H9 (cell line): ENCODE results near the gene SLC51A. TPM values are rescaled to one million over a fixed set of nuclear protein-coding genes. Genes with fewer than 3 reads are reported as not detected.

Experiments
- DNase-seq: peaks from one replicate; pipeline ENCODE4 v3.0.0-alpha.2; 2017
- H2AFZ ChIP-seq: one replicate; pipeline ENCODE4 v1.6.1; 2013; ENCODE audit warnings: mild to moderate bottlenecking, low read length, control low read depth, moderate library complexity
- H2AK5ac ChIP-seq: 2 replicates; pipeline ENCODE4 v1.6.1; 2013; ENCODE audit warnings: low read length, control low read depth, mixed read lengths; ENCODE audit not compliant: insufficient read length
- H2BK120ac ChIP-seq: one replicate; pipeline ENCODE4 v1.6.1; 2013; ENCODE audit warnings: low read depth, mild to moderate bottlenecking, low read length, control low read depth, inconsistent platforms; ENCODE audit not compliant: poor library complexity, severe bottlenecking
- H2BK12ac ChIP-seq: 2 replicates; pipeline ENCODE4 v1.6.1; 2013; ENCODE audit warnings: low read length, control low read depth, mixed read lengths, low read depth; ENCODE audit not compliant: insufficient read length
- H2BK15ac ChIP-seq: 2 replicates; pipeline ENCODE4 v1.6.1; 2013; ENCODE audit warnings: low read depth, low read length, control low read depth
- H2BK20ac ChIP-seq: one replicate; pipeline ENCODE4 v1.6.1; 2013; ENCODE audit warnings: low read depth, mild to moderate bottlenecking, low read length, control low read depth, inconsistent platforms; ENCODE audit not compliant: poor library complexity, severe bottlenecking
- H2BK5ac ChIP-seq: 2 replicates; pipeline ENCODE4 v1.6.1; 2013; ENCODE audit warnings: low read length, control low read depth, mixed read lengths; ENCODE audit not compliant: insufficient read length
- H3K14ac ChIP-seq: 2 replicates; pipeline ENCODE4 v1.6.1; 2013; ENCODE audit warnings: low read length, control low read depth; ENCODE audit not compliant: insufficient read depth
- H3K18ac ChIP-seq: 2 replicates; pipeline ENCODE4 v1.6.1; 2013; ENCODE audit warnings: low read depth, mild to moderate bottlenecking, mixed read lengths, low read length, control low read depth; ENCODE audit not compliant: insufficient read length
- H3K23ac ChIP-seq: 2 replicates; pipeline ENCODE4 v1.6.1; 2013; ENCODE audit warnings: low read length, control low read depth, mixed read lengths, low read depth; ENCODE audit not compliant: insufficient read length
- H3K23me2 ChIP-seq: 2 replicates; pipeline ENCODE4 v1.6.1; 2013; ENCODE audit warnings: low read depth, mild to moderate bottlenecking, mixed read lengths, low read length, control low read depth; ENCODE audit not compliant: insufficient read length, poor library complexity, severe bottlenecking
- H3K27ac ChIP-seq: 2 replicates; pipeline ENCODE4 v1.5.1; 2013; ENCODE audit warnings: low read length, control low read depth, mixed read lengths, low read depth; ENCODE audit not compliant: insufficient read length
- H3K27me3 ChIP-seq: 2 replicates; pipeline ENCODE4 v1.6.1; 2013; ENCODE audit warnings: low read length, control low read depth, inconsistent platforms; ENCODE audit not compliant: insufficient read depth
- H3K4ac ChIP-seq: 2 replicates; pipeline ENCODE4 v1.6.1; 2013; ENCODE audit warnings: low read depth, mild to moderate bottlenecking, control low read depth, inconsistent platforms, low read length, moderate library complexity
- H3K4me1 ChIP-seq: 2 replicates; pipeline ENCODE4 v1.6.1; 2013; ENCODE audit warnings: low read length, control low read depth, inconsistent platforms; ENCODE audit not compliant: insufficient read depth
- H3K4me2 ChIP-seq: 2 replicates; pipeline ENCODE4 v1.6.1; 2013; ENCODE audit warnings: low read length, control low read depth, mixed read lengths; ENCODE audit not compliant: insufficient read length, insufficient read depth
- H3K56ac ChIP-seq: 2 replicates; pipeline ENCODE4 v1.6.1; 2013; ENCODE audit warnings: low read depth, mild to moderate bottlenecking, mixed read lengths, low read length, control low read depth; ENCODE audit not compliant: insufficient read length
- H3K79me1 ChIP-seq: 2 replicates; pipeline ENCODE4 v1.6.1; 2013; ENCODE audit warnings: low read depth, mild to moderate bottlenecking, moderate library complexity, low read length, control low read depth, inconsistent platforms; ENCODE audit not compliant: insufficient read depth, poor library complexity, severe bottlenecking
- H3K79me2 ChIP-seq: 2 replicates; pipeline ENCODE4 v1.6.1; 2013; ENCODE audit warnings: low read length, control low read depth, inconsistent platforms; ENCODE audit not compliant: insufficient read depth
- H3K9ac ChIP-seq: 2 replicates; pipeline ENCODE4 v1.6.1; 2013; ENCODE audit warnings: low read length, control low read depth, mixed read lengths; ENCODE audit not compliant: insufficient read length; ENCODE audit errors: extremely low read depth
- H3K9me3 ChIP-seq: one replicate; pipeline ENCODE4 v1.6.1; 2013; ENCODE audit warnings: low read depth, low read length, inconsistent platforms; ENCODE audit not compliant: control insufficient read depth
- H3T11ph ChIP-seq: one replicate; pipeline ENCODE4 v1.6.1; 2013; ENCODE audit warnings: mild to moderate bottlenecking, low read length, control low read depth, inconsistent platforms
- H4K20me1 ChIP-seq: one replicate; pipeline ENCODE4 v1.6.1; 2013; ENCODE audit not compliant: control insufficient read depth, insufficient read length, insufficient read depth
- H4K5ac ChIP-seq: 2 replicates; pipeline ENCODE4 v1.6.1; 2013; ENCODE audit warnings: low read depth, mild to moderate bottlenecking, mixed read lengths, low read length, control low read depth; ENCODE audit not compliant: insufficient read length
- H4K8ac ChIP-seq: replicated peaks from 2 replicates; pipeline ENCODE4 v1.6.1; 2013; ENCODE audit warnings: low read length, control low read depth, mixed read lengths, low read depth; ENCODE audit not compliant: insufficient read length
- H4K91ac ChIP-seq: 2 replicates; pipeline ENCODE4 v1.6.1; 2013; ENCODE audit warnings: low read depth, mild to moderate bottlenecking, moderate library complexity, mixed read lengths, low read length, control low read depth; ENCODE audit not compliant: insufficient read length
- H3K27ac Mint-ChIP-seq, 3 experiments: 2 replicates in 2 of 3; 3 replicates in 1 of 3; pipeline ENCODE4 v1.8.0; 2020 to 2021; ENCODE audit warnings: mixed read lengths in 3 of 3, mild to moderate bottlenecking in 1 of 3, moderate library complexity in 1 of 3
- H3K27me3 Mint-ChIP-seq: 2 replicates; pipeline ENCODE4 v1.8.0; 2021; ENCODE audit warnings: low read depth, mild to moderate bottlenecking, moderate library complexity, mixed read lengths
- H3K36me3 Mint-ChIP-seq, 3 experiments: 2 replicates in 2 of 3; 3 replicates in 1 of 3; pipeline ENCODE4 v1.8.0; 2020 to 2021; ENCODE audit warnings: low read depth in 3 of 3, mixed read lengths in 3 of 3; ENCODE audit not compliant: insufficient read depth in 1 of 3
- H3K4me1 Mint-ChIP-seq, 2 experiments: 2 replicates each; pipeline ENCODE4 v1.8.0; 2020; ENCODE audit warnings: mixed read lengths in 2 of 2
- H3K4me3 Mint-ChIP-seq, 2 experiments: 2 replicates in 1 of 2; 3 replicates in 1 of 2; pipeline ENCODE4 v1.8.0; 2020 to 2021; ENCODE audit warnings: mild to moderate bottlenecking in 2 of 2, mixed read lengths in 2 of 2, moderate library complexity in 1 of 2
- H3K9me3 Mint-ChIP-seq, 2 experiments: 2 replicates in 1 of 2; 3 replicates in 1 of 2; pipeline ENCODE4 v1.8.0; 2020; ENCODE audit warnings: mild to moderate bottlenecking in 2 of 2, mixed read lengths in 2 of 2, moderate library complexity in 1 of 2
- WGBS: extraction: QIAGEN DNeasy Blood & Tissue Kit; methylation state at CpG from one replicate; pipeline ENCODE4 v1.1.7; 2013; ENCODE audit warnings: missing lambda C conversion rate, low lambda C conversion rate, mixed read lengths; ENCODE audit not compliant: insufficient read length; ENCODE audit errors: extremely low coverage; 5-methylcytosine and 5-hydroxymethylcytosine counted together
- total RNA-seq: library from RNA; stranded (reverse); gene quantifications from 2 replicates; pipeline ENCODE4 v1.2.1, GENCODE V29; 2021
- TF ChIP-seq, protein P1 (sequence below): fragments of 200-600 bp; sonication (generic); conservative IDR thresholded peaks from 3 replicates; pipeline ENCODE4 v1.8.0; 2021; ENCODE audit warnings: antibody characterized with exemption, mild to moderate bottlenecking

Gene SLC51A
- total RNA-seq, 1 experiment from 2014 or later: 5.6 TPM

DNA sequence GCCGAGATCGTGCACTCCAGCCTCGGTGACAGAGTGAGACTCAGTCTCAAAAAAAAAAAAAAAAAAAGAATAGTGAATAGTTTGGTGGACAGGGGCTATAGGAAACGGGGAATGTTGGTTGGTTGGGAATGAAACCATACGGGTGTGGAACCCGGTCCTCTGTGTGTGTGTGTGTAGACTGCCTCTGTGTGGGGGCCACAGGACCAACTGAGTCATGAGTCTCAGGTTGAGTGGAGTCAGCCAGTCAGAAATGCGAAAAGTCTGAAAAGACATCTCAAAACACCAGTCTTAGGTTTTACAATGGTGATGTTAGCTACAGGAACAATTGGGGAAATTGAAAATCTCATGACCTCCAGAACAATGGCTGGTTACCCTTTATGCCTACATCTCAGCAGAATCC is 49.6 kb upstream of the SLC51A start:
- H3K9me3 ChIP-seq: no peaks in the 10 kb centered on the region
- no peak for DNase-seq
- WGBS: no CpG with 5 or more reads among the region's 7 CpGs
- no peak overlapping the region for H3K18ac ChIP-seq
- no peak overlapping the region for H3K4ac ChIP-seq
- no peak overlapping the region for H2BK120ac ChIP-seq
- H3K27ac Mint-ChIP-seq: no peak overlapping the region
- no peaks in the 10 kb centered on the region for H3K79me2 ChIP-seq
- H4K20me1 ChIP-seq: no peaks in the 10 kb centered on the region
- peaks cover 0 to 4% of the 10 kb centered on the region in 2 experiments; a peak in 2 of 5 replicates for H3K9me3 Mint-ChIP-seq
- H3K36me3 Mint-ChIP-seq: no peaks in the 10 kb centered on the region
- no peaks in the 10 kb centered on the region for H3K23me2 ChIP-seq
- no peak overlapping the region for H4K5ac ChIP-seq
- no peaks in the 10 kb centered on the region for H3K79me1 ChIP-seq
- no peaks in the 10 kb centered on the region for H3K27me3 Mint-ChIP-seq
- H2BK5ac ChIP-seq: no peak overlapping the region
- no peak overlapping the region for H3K27ac ChIP-seq
- H2BK20ac ChIP-seq: no peak overlapping the region
- no peaks in the 10 kb centered on the region for H3K4me1 ChIP-seq
- TF ChIP-seq, protein P1, sequence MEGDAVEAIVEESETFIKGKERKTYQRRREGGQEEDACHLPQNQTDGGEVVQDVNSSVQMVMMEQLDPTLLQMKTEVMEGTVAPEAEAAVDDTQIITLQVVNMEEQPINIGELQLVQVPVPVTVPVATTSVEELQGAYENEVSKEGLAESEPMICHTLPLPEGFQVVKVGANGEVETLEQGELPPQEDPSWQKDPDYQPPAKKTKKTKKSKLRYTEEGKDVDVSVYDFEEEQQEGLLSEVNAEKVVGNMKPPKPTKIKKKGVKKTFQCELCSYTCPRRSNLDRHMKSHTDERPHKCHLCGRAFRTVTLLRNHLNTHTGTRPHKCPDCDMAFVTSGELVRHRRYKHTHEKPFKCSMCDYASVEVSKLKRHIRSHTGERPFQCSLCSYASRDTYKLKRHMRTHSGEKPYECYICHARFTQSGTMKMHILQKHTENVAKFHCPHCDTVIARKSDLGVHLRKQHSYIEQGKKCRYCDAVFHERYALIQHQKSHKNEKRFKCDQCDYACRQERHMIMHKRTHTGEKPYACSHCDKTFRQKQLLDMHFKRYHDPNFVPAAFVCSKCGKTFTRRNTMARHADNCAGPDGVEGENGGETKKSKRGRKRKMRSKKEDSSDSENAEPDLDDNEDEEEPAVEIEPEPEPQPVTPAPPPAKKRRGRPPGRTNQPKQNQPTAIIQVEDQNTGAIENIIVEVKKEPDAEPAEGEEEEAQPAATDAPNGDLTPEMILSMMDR: no peak
- no peak overlapping the region for H3K56ac ChIP-seq
- no peak overlapping the region for H3K23ac ChIP-seq
- H2AFZ ChIP-seq: no peak overlapping the region
- no peak overlapping the region for H3K14ac ChIP-seq
- H3T11ph ChIP-seq: no peak overlapping the region
- H2BK15ac ChIP-seq: no peak overlapping the region
- no peak overlapping the region for H2AK5ac ChIP-seq
- H4K91ac ChIP-seq: no peak overlapping the region
- peaks cover 0 to 3% of the 10 kb centered on the region in 2 experiments; a peak in 2 of 4 replicates for H3K4me1 Mint-ChIP-seq
- no peak overlapping the region for H4K8ac ChIP-seq
- no peak overlapping the region for H3K4me2 ChIP-seq
- no peak overlapping the region for H3K9ac ChIP-seq
- no peaks in the 10 kb centered on the region for H3K27me3 ChIP-seq
- no peak overlapping the region for H2BK12ac ChIP-seq
- H3K4me3 Mint-ChIP-seq: no peak overlapping the region
